ENCODE data around the gene NPAS3.

The NPAS3 gene

DNA sequence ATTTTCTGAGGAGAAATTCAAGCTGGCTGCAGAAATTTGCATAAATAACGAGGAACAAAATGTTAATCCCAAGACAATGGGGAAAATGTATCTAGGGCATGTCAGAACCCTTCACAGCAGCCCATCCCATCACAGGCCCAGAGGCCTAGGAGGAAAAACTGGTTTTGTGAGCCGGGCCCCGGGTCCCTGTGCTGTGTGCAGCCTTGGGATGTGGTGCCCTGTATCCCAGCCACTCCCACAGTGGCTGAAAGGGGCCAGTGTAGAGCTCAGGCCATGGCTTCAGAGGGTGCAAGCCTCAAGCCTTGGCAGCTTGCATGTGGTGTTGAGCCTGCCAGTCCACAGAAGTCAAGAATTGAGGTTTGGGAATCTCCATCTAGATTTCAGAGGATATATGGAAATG lies 57.7 kb downstream of the NPAS3 start:
- in situ Hi-C loops (cut with HindIII; ENCODE audit: low sequenced_read_pairs) = no loop called here

- in situ Hi-C loops (cut with HindIII; ENCODE audit: low sequenced_read_pairs) = no loop called here
These were observed 59.8 kb downstream of the NPAS3 start for GRCh38 chr14:32998433-32998832.

- in situ Hi-C loops (cut with HindIII; ENCODE audit: low sequenced_read_pairs) = no loop called here
These were observed 71.0 kb downstream of the NPAS3 start for GRCh38 chr14:33009673-33010072.

GRCh38 chr14:33010495-33010894 lies 71.8 kb downstream of the NPAS3 start:
- in situ Hi-C loops (cut with HindIII; ENCODE audit: low sequenced_read_pairs) = no loop called here

- in situ Hi-C loops (cut with HindIII; ENCODE audit: low sequenced_read_pairs) = no loop called here
These were observed 76.0 kb downstream of the NPAS3 start for GRCh38 chr14:33014710-33015109.

GRCh38 chr14:33016613-33017012 lies 77.9 kb downstream of the NPAS3 start:
- in situ Hi-C loops (cut with HindIII; ENCODE audit: low sequenced_read_pairs) = no loop called here

GRCh38 chr14:33017016-33017415 lies 78.3 kb downstream of the NPAS3 start:
- in situ Hi-C loops (cut with HindIII; ENCODE audit: low sequenced_read_pairs) = no loop called here

- in situ Hi-C loops (cut with HindIII; ENCODE audit: low sequenced_read_pairs) = no loop called here
These were observed 80.7 kb downstream of the NPAS3 start for GRCh38 chr14:33019346-33019745.

- in situ Hi-C loops (cut with HindIII; ENCODE audit: low sequenced_read_pairs) = loop anchor here (25.0 kb wide), 1 partner anchor 115 kb away; no protein-coding TSS in a partner anchor
These were observed 88.3 kb downstream of the NPAS3 start for GRCh38 chr14:33026850-33027430.

- in situ Hi-C loops (cut with HindIII; ENCODE audit: low sequenced_read_pairs) = loop anchor here (25.0 kb wide), 1 partner anchor 117 kb away; no protein-coding TSS in a partner anchor
These were observed 90.8 kb downstream of the NPAS3 start for GRCh38 chr14:33029511-33029910.

GRCh38 chr14:33030386-33030785 lies 91.7 kb downstream of the NPAS3 start:
- in situ Hi-C loops (cut with HindIII; ENCODE audit: low sequenced_read_pairs) = loop anchor here (25.0 kb wide), 1 partner anchor 118 kb away; no protein-coding TSS in a partner anchor

GRCh38 chr14:33035416-33036194 lies 96.9 kb downstream of the NPAS3 start:
- in situ Hi-C loops (cut with HindIII; ENCODE audit: low sequenced_read_pairs) = loop anchor here (25.0 kb wide), 1 partner anchor 123 kb away; no protein-coding TSS in a partner anchor

DNA sequence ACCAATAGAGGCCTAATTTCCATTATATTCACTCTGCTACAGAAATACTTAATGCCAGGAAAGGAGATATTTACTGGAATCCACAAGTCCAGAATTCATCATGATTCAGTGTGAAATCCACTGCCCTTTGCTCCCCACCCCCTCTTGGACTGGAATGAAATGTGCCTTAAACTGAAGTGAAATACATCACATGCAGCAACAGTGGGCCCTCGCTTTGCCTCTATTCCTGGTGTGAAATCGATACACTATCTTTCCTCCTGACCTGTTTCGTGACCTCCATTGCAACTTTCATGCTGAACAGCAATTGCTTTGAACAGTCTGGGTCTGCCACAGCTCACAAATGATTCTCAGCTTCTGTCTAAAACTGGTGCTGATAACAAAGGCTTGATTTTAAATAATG lies 100.6 kb downstream of the NPAS3 start:
- in situ Hi-C loops (cut with HindIII; ENCODE audit: low sequenced_read_pairs) = loop anchor here (25.0 kb wide), 1 partner anchor 127 kb away; no protein-coding TSS in a partner anchor

- in situ Hi-C loops (cut with HindIII; ENCODE audit: low sequenced_read_pairs) = loop anchor here (25.0 kb wide), 1 partner anchor 128 kb away; no protein-coding TSS in a partner anchor
These were observed 101.9 kb downstream of the NPAS3 start for GRCh38 chr14:33040372-33041140.

GRCh38 chr14:33042591-33042990 lies 103.9 kb downstream of the NPAS3 start:
- in situ Hi-C loops (cut with HindIII; ENCODE audit: low sequenced_read_pairs) = loop anchor here (25.0 kb wide), 1 partner anchor 130 kb away; no protein-coding TSS in a partner anchor

DNA sequence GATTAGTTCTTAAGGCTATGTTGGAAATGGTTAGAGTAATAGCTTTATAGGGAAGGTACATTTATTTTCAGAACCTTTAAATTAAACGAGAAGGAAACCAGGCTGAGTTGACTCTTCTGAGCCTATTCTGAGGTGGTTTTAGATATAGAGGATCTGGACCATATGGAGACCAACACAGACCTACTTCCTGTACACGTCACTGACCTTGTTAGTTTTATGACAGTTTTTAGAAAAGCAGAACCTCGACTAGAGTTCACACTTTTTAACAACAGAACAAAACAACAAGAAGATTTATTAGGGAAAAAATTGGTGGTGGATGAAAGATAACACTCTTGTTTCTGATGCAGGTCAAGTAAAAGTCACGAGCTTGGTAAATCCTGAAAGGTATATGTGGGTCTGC lies 107.1 kb downstream of the NPAS3 start:
- in situ Hi-C loops (cut with HindIII; ENCODE audit: low sequenced_read_pairs) = loop anchor here (25.0 kb wide), 1 partner anchor 133 kb away; no protein-coding TSS in a partner anchor

GRCh38 chr14:33052943-33053342 lies 114.3 kb downstream of the NPAS3 start:
- in situ Hi-C loops (cut with HindIII; ENCODE audit: low sequenced_read_pairs) = no loop called here

- in situ Hi-C loops (cut with HindIII; ENCODE audit: low sequenced_read_pairs) = no loop called here
These were observed 117.5 kb downstream of the NPAS3 start for GRCh38 chr14:33056213-33056612.

- in situ Hi-C loops (cut with HindIII; ENCODE audit: low sequenced_read_pairs) = no loop called here
These were observed 118.9 kb downstream of the NPAS3 start for GRCh38 chr14:33057585-33057984.

GRCh38 chr14:33061667-33062325 lies 123.1 kb downstream of the NPAS3 start:
- in situ Hi-C loops (cut with HindIII; ENCODE audit: low sequenced_read_pairs) = no loop called here

DNA sequence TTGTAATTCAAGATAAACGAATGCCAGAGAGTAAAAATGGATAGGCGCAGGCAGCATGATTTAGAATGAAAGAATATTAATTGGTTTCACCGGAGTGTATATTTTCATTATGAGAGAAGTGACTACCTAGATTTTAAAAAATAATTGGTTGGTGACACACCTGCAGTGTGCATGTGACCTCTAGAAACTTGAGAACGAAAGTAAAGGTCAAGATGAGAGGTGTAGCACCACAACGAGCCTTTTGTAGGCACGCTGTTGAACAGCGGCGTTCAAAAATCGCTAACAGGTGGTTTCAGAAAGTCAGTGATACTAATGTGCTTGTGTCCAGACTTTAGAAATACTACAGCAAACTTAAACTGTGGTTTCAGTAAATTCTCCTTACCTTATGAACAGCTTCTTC lies 123.8 kb downstream of the NPAS3 start:
- in situ Hi-C loops (cut with HindIII; ENCODE audit: low sequenced_read_pairs) = no loop called here
